Prostate gland (tissue), 2 donors: ENCODE measurements around the gene STAT2.

ENCODE experiments used
- CTCF ChIP-seq, 4 experiments: fragments of 200-600 bp in 2 of 4; fragments of 450-650 bp in 2 of 4; sonication (generic) in 2 of 4; IDR thresholded peaks; 1 replicate in 3 of 4; 2 replicates in 1 of 4; pipeline ENCODE4 v1.5.1; 2016 to 2019; ENCODE audit warnings: antibody characterized with exemption in 4 of 4, mild to moderate bottlenecking in 2 of 4, moderate library complexity in 2 of 4
- POLR2A ChIP-seq: fragments of 450-650 bp; IDR thresholded peaks from one replicate; pipeline ENCODE4 v1.6.1; 2016; ENCODE audit warnings: antibody characterized with exemption, mild to moderate bottlenecking
- POLR2AphosphoS5 ChIP-seq: sonication (generic); formaldehyde crosslinking; IDR thresholded peaks from one replicate; pipeline ENCODE4 v1.6.1; 2017; ENCODE audit warnings: antibody characterized with exemption

- no peak for TF ChIP-seq POLR2A
- TF ChIP-seq CTCF (IDR thresholded peaks at IDR 0.05): no peak
- TF ChIP-seq POLR2AphosphoS5: no peak
These were observed 33.4 kb downstream of the STAT2 start for GRCh38 chr12:56326533-56326932.
